AG09309 (cell line): Measurements from ENCODE around the gene SHROOM2.

Experiments used
- DNase-seq: peaks from one replicate; pipeline ENCODE4 v3.0.0-alpha.2; 2010; ENCODE audit warnings: low read depth
- H3K4me3 ChIP-seq: 2 replicates; pipeline ENCODE4 v1.5.1; 2011; ENCODE audit warnings: mild to moderate bottlenecking, low read depth, low read length, moderate library complexity; ENCODE audit not compliant: control insufficient read depth
- CTCF ChIP-seq: IDR thresholded peaks from 2 replicates; pipeline ENCODE4 v1.5.1; 2011; ENCODE audit warnings: mild to moderate bottlenecking, low read depth, low read length, inconsistent platforms; ENCODE audit not compliant: insufficient read depth, control insufficient read depth; ENCODE audit errors: missing control alignments

SHROOM2 gene

GRCh38 chrX:9785944-9786797 lies at the start of gene SHROOM2:
SHROOM2 (plus strand) TSS chrX:9786429; CDS start chrX:9786546, 117 bp downstream.
- peak within 1 kb of the TSS; percentile 16 for H3K4me3 ChIP-seq
- no peak for TF ChIP-seq CTCF
- no peak for DNase-seq

- no peak for TF ChIP-seq CTCF
- H3K4me3 ChIP-seq, result no peak overlapping the region
- no peak for DNase-seq
These were observed 48.9 kb upstream of the SHROOM2 start for GRCh38 chrX:9737363-9737762.

GRCh38 chrX:9738151-9738550 lies 48.1 kb upstream of the SHROOM2 start:
- TF ChIP-seq CTCF, result no peak
- no peak for DNase-seq
- no peak overlapping the region for H3K4me3 ChIP-seq

- no peak for TF ChIP-seq CTCF
- DNase-seq, result no peak
- no peak overlapping the region for H3K4me3 ChIP-seq
These were observed 47.1 kb upstream of the SHROOM2 start for GRCh38 chrX:9739130-9739529.

GRCh38 chrX:9745417-9746115 lies 40.7 kb upstream of the SHROOM2 start:
- no peak overlapping the region for H3K4me3 ChIP-seq
- no peak for TF ChIP-seq CTCF
- DNase-seq, result no peak

- no peak for DNase-seq
These were observed 39.9 kb upstream of the SHROOM2 start for GRCh38 chrX:9746148-9746888.

More at GRCh38 chrX:9746148-9746888, 39.9 kb upstream of the SHROOM2 start:
- TF ChIP-seq CTCF, result no peak
- no peak overlapping the region for H3K4me3 ChIP-seq
